Endodermal cell (in vitro differentiated cells): ENCODE data around the gene PGAM1. TPM values are rescaled to one million over a fixed set of nuclear protein-coding genes. Genes with fewer than 3 reads are reported as not detected.

Source experiments
- DNase-seq: peaks from one replicate; pipeline ENCODE4 v3.0.0-alpha.2; 2017
- H3K27ac ChIP-seq: 2 replicates; pipeline ENCODE4 v1.5.1; 2013; ENCODE audit warnings: mild to moderate bottlenecking, low read depth, low read length, moderate library complexity
- H3K27me3 ChIP-seq: 2 replicates; pipeline ENCODE4 v1.6.1; 2013; ENCODE audit warnings: mild to moderate bottlenecking, low read length, moderate library complexity; ENCODE audit not compliant: insufficient read depth, control insufficient read depth, poor library complexity, severe bottlenecking
- H3K36me3 ChIP-seq: 2 replicates; pipeline ENCODE4 v1.7.0; 2013; ENCODE audit warnings: mild to moderate bottlenecking, low read length, moderate library complexity; ENCODE audit not compliant: control insufficient read depth, insufficient read depth
- H3K4me1 ChIP-seq: one replicate; pipeline ENCODE4 v1.7.0; 2013; ENCODE audit warnings: low read length; ENCODE audit not compliant: control insufficient read depth, insufficient read depth
- H3K4me3 ChIP-seq: 2 replicates; pipeline ENCODE4 v1.5.1; 2013; ENCODE audit warnings: mild to moderate bottlenecking, low read length, moderate library complexity
- H3K9ac ChIP-seq: 2 replicates; pipeline ENCODE4 v1.6.1; 2013; ENCODE audit warnings: mild to moderate bottlenecking, low read length, moderate library complexity; ENCODE audit not compliant: poor library complexity, severe bottlenecking; ENCODE audit errors: extremely low read depth
- H3K9me3 ChIP-seq: 2 replicates; pipeline ENCODE4 v1.6.1; 2013; ENCODE audit warnings: mild to moderate bottlenecking, low read length, moderate library complexity; ENCODE audit not compliant: control insufficient read depth
- H3K27ac Mint-ChIP-seq: 2 replicates; pipeline ENCODE4 v1.8.0; 2020; ENCODE audit warnings: mixed read lengths
- H3K27me3 Mint-ChIP-seq: 2 replicates; pipeline ENCODE4 v1.8.0; 2021; ENCODE audit warnings: mild to moderate bottlenecking, mixed read lengths; ENCODE audit not compliant: insufficient read depth
- H3K36me3 Mint-ChIP-seq: 2 replicates; pipeline ENCODE4 v1.8.0; 2020; ENCODE audit warnings: low read depth, mixed read lengths
- H3K4me1 Mint-ChIP-seq: 2 replicates; pipeline ENCODE4 v1.8.0; 2020; ENCODE audit warnings: mixed read lengths
- H3K4me3 Mint-ChIP-seq: 2 replicates; pipeline ENCODE4 v1.8.0; 2020; ENCODE audit warnings: mild to moderate bottlenecking, moderate library complexity, mixed read lengths
- H3K9me3 Mint-ChIP-seq: 2 replicates; pipeline ENCODE4 v1.8.0; 2020; ENCODE audit warnings: mild to moderate bottlenecking, mixed read lengths
- CTCF ChIP-seq: fragments of 200-600 bp; sonication (generic); conservative IDR thresholded peaks from 2 replicates; pipeline ENCODE4 v1.5.0; 2021; ENCODE audit warnings: antibody characterized with exemption, mild to moderate bottlenecking
- WGBS, 2 experiments: methylation state at CpG; one replicate each; pipeline versions ENCODE4 v1.1.5 to v1.1.7; 2013; ENCODE audit warnings: missing lambda C conversion rate in 2 of 2, mixed read lengths in 1 of 2; ENCODE audit not compliant: insufficient coverage in 1 of 2, insufficient read length in 1 of 2; 5-methylcytosine and 5-hydroxymethylcytosine counted together
- total RNA-seq, 2 donors: library from RNA; stranded (reverse); fragmentation: NEBNext Ultra II Directional in 1 of 2; extraction: Animal tissue kit (Norgen Biotek cat#: 25700) in 1 of 2; gene quantifications; 2 replicates in 1 of 2; 3 replicates in 1 of 2; pipeline ENCODE4 v1.2.1, GENCODE V29; 2021

The PGAM1 gene
- total RNA-seq, 2 donors from 2014 or later = 490 to 499 TPM

DNA sequence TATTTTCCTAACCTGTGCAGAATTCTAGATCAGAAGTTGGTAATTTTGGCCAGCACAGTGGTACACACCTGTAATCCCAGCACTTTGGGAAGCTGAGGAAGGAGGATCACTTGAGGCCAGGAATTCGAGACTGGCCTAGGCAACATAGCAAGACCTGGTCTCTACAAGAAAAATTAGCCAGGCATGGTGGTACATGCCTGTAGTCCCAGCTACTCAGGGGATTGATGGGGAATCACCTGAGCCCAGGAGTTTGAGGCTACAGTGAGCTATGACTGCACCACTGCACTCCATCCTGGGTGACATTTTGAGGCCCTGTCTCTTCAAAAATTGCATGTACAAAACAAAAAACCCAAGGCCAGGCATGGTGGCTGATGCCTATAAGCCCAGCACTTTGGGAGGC is 8.6 kb downstream of the PGAM1 start:
- no peak overlapping the region for H3K4me3 ChIP-seq
- H3K9me3 ChIP-seq = no peaks in the 10 kb centered on the region
- no peaks in the 10 kb centered on the region for H3K4me1 ChIP-seq
- Mint-ChIP-seq H3K36me3 (peaks cover 70% of the 10 kb centered on the region), H3K27ac (peak overlapping the region; percentile 64), H3K4me3 (no peak overlapping the region), H3K9me3 (no peaks in the 10 kb centered on the region), H3K4me1 (no peaks in the 10 kb centered on the region), H3K27me3 (no peaks in the 10 kb centered on the region)
- H3K36me3 ChIP-seq = peaks cover 79% of the 10 kb centered on the region
- H3K27ac ChIP-seq = no peak overlapping the region
- TF ChIP-seq CTCF = no peak
- H3K9ac ChIP-seq = no peak overlapping the region
- WGBS, 2 experiments = 91% methylated on average over 1 of the region's 1 CpG; no CpG with 5 or more reads in 1 of the 2 experiments
- DNase-seq = no peak
- H3K27me3 ChIP-seq = no peaks in the 10 kb centered on the region

DNA sequence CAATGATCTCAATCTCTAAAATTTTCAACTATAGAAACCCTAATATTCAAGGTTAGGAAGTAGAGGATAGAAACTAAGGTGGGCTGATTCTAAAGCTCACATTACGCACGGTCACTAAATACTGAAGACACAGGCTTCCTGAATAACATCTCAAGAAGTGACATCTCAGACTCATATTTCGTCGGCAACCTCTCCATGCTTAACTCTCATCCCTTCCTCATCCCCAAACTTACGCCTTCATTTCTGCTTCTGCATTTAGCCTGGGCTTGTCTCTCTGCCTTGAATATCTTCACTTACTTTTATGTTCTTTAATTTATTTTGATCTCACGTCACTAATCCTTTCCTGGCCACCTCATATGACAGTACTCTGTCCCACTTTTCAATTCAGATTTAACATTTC is 9.2 kb downstream of the PGAM1 start:
- H3K9me3 ChIP-seq = no peaks in the 10 kb centered on the region
- Mint-ChIP-seq H3K4me1 (no peaks in the 10 kb centered on the region), H3K9me3 (no peaks in the 10 kb centered on the region), H3K27me3 (no peaks in the 10 kb centered on the region), H3K36me3 (peaks cover 68% of the 10 kb centered on the region), H3K27ac (no peak overlapping the region), H3K4me3 (no peak overlapping the region)
- H3K27ac ChIP-seq = no peak overlapping the region
- H3K36me3 ChIP-seq = peaks cover 75% of the 10 kb centered on the region
- 96 to 100% methylated on average over 6 of the region's 6 CpGs for WGBS, 2 experiments
- TF ChIP-seq CTCF = no peak
- no peaks in the 10 kb centered on the region for H3K4me1 ChIP-seq
- DNase-seq = no peak
- no peak overlapping the region for H3K4me3 ChIP-seq
- no peaks in the 10 kb centered on the region for H3K27me3 ChIP-seq
- no peak overlapping the region for H3K9ac ChIP-seq

GRCh38 chr10:97442277-97442676 is 16.3 kb downstream of the PGAM1 start:
- DNase-seq = no peak
- H3K9me3 ChIP-seq = no peaks in the 10 kb centered on the region
- Mint-ChIP-seq H3K4me3 (no peak overlapping the region), H3K27ac (no peak overlapping the region), H3K36me3 (peaks cover 44% of the 10 kb centered on the region), H3K4me1 (peaks cover 7% of the 10 kb centered on the region), H3K9me3 (no peaks in the 10 kb centered on the region), H3K27me3 (no peaks in the 10 kb centered on the region)
- no peak overlapping the region for H3K4me3 ChIP-seq
- no peak overlapping the region for H3K9ac ChIP-seq
- no peak for TF ChIP-seq CTCF
- H3K27me3 ChIP-seq = no peaks in the 10 kb centered on the region
- H3K4me1 ChIP-seq = no peaks in the 10 kb centered on the region
- no peak overlapping the region for H3K27ac ChIP-seq
- WGBS, 2 experiments = 86 to 97% methylated on average over 1 of the region's 1 CpG
- peaks cover 31% of the 10 kb centered on the region for H3K36me3 ChIP-seq
